Small intestine (tissue), 7 donors: ENCODE results near the gene ACTR3. TPM values are rescaled to one million over a fixed set of nuclear protein-coding genes. Genes with fewer than 3 reads are reported as not detected.

Experiments used
- DNase-seq, 2 donors: peaks; one replicate each; pipeline versions ENCODE4 v3.0.0 to v3.0.0-alpha.2; 2013
- FAIRE-seq: peaks from 2 replicates; lab custom pipeline; 2012; peaks lifted over from hg19 to GRCh38; lab: Jason Lieb, UNC
- H3K27ac ChIP-seq, 3 donors: one replicate each; pipeline ENCODE4 v1.5.1; 2013; ENCODE audit warnings: low read length in 2 of 3, mild to moderate bottlenecking in 2 of 3, control low read depth in 1 of 3, inconsistent platforms in 1 of 3, low read depth in 1 of 3, moderate library complexity in 1 of 3
- H3K27me3 ChIP-seq, 3 donors: one replicate each; pipeline ENCODE4 v1.6.1; 2013; ENCODE audit warnings: low read length in 3 of 3, inconsistent platforms in 1 of 3; ENCODE audit not compliant: control insufficient read depth in 3 of 3, insufficient read depth in 3 of 3
- H3K36me3 ChIP-seq, 3 donors: one replicate each; pipeline ENCODE4 v1.6.1; 2013; ENCODE audit warnings: low read length in 3 of 3, inconsistent platforms in 1 of 3, low read depth in 1 of 3, mild to moderate bottlenecking in 1 of 3, moderate library complexity in 1 of 3; ENCODE audit not compliant: control insufficient read depth in 3 of 3, insufficient read depth in 2 of 3
- H3K4me1 ChIP-seq, 3 donors: one replicate each; pipeline ENCODE4 v1.6.1; 2013; ENCODE audit warnings: low read length in 2 of 3, inconsistent platforms in 1 of 3, low read depth in 1 of 3, mild to moderate bottlenecking in 1 of 3, moderate library complexity in 1 of 3; ENCODE audit not compliant: control insufficient read depth in 3 of 3, insufficient read depth in 2 of 3
- H3K4me3 ChIP-seq, 3 donors: one replicate each; pipeline ENCODE4 v1.5.1; 2013; ENCODE audit warnings: low read length in 3 of 3, control low read depth in 1 of 3, inconsistent platforms in 1 of 3, low read depth in 1 of 3, mild to moderate bottlenecking in 1 of 3, moderate library complexity in 1 of 3
- H3K9me3 ChIP-seq, 2 donors: one replicate each; pipeline ENCODE4 v1.6.1; 2013; ENCODE audit warnings: low read depth in 1 of 2, low read length in 1 of 2; ENCODE audit not compliant: control insufficient read depth in 2 of 2, insufficient read depth in 1 of 2
- WGBS, 3 donors: extraction: QIAGEN DNeasy Blood & Tissue Kit; methylation state at CpG; one replicate each; pipeline ENCODE4 v1.1.7; 2013; 5-methylcytosine and 5-hydroxymethylcytosine counted together
- polyA plus RNA-seq, 4 donors: library from polyadenylated mRNA; stranded (reverse) in 3 of 4; unstranded in 1 of 4; fragments of 200-250 nt in 3 of 4; fragments of 120-200 nt in 1 of 4; gene quantifications; one replicate each; pipeline versions ENCODE4 v1.2.1 to v1.2.3, GENCODE V29; 2013
- donor health status: healthy with polysubstance abuse.
- donor health status: control.
- donor health status: control.
- donor health status: Bipolar disorder and iron deficiency.
- donor health status: healthy.

Gene ACTR3
- polyA plus RNA-seq, 4 donors = 78.9 to 137 (median 95.4) TPM

DNA sequence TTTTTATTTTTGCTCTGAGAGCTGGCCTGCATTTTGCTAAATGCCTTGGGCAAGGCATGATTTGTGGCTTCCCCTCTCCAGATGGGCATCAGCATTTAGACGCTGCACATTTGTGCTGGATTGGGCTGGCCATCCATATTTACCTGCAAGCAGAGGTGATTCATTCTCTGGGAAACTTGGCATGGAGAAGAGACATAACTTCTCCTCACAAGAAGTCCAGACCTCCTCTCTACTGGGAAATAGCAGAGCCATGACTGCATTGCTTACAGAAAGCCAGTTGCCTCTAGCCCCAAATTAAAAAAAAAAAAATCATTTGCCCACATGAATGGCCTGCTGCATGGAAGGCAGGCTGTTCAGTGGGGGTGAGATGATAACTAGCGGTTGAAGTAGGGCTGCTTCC is 120.1 kb downstream of the ACTR3 start:
- WGBS, 3 donors = 81 to 95% (median 90%) methylated on average over 2 of the region's 2 CpGs

GRCh38 chr2:114011713-114012112 is 121.8 kb downstream of the ACTR3 start:
- WGBS, 3 donors = 53 to 66% (median 66%) methylated on average over 4 of the region's 4 CpGs
- Histone ChIP-seq H3K4me1 (no peaks in the 10 kb centered on the region), H3K36me3 (no peaks in the 10 kb centered on the region), H3K27me3 (no peaks in the 10 kb centered on the region), H3K4me3 (no peak overlapping the region), H3K9me3 (no peaks in the 10 kb centered on the region), H3K27ac (no peak overlapping the region)
- DNase-seq = no peak
- FAIRE-seq = no peak

More for the DNA sequence above, 120.1 kb downstream of the ACTR3 start:
- Histone ChIP-seq H3K36me3 (no peaks in the 10 kb centered on the region), H3K9me3 (no peaks in the 10 kb centered on the region), H3K4me1 (no peaks in the 10 kb centered on the region), H3K4me3 (no peak overlapping the region), H3K27ac (no peak overlapping the region), H3K27me3 (no peaks in the 10 kb centered on the region)
- DNase-seq (no peak), FAIRE-seq (no peak)

Other genes with a start within 250 kb of the ACTR3 start
- gene SLC35F5, start 133.4 kb upstream of the ACTR3 start, polyA plus RNA-seq = 10 to 100 TPM; 12.7 to 86.0 (median 19.7) TPM